Activated CD4-positive, alpha-beta T cell treated with anti-CD3 and anti-CD28 coated beads for 1 hour (primary cell): ENCODE measurements around the gene TMEM26.

ENCODE experiments used
- DNase-seq: peaks from one replicate; pipeline ENCODE4 v3.0.0-alpha.2; 2020

Gene TMEM26

GRCh38 chr10:61458031-61458430 is 4.8 kb upstream of the TMEM26 start:
- DNase-seq: no peak

- DNase-seq: no peak
Observed at GRCh38 chr10:61456095-61456789, 3.1 kb upstream of the TMEM26 start.

- no peak for DNase-seq
Observed at GRCh38 chr10:61455656-61456055, 2.5 kb upstream of the TMEM26 start.

- no peak for DNase-seq
Observed at GRCh38 chr10:61454541-61454940, 1.4 kb upstream of the TMEM26 start.

- DNase-seq: no peak
Observed at GRCh38 chr10:61452151-61452651, 980 bp downstream of the TMEM26 start.

- DNase-seq: no peak
Observed at GRCh38 chr10:61451357-61451756, 1.8 kb downstream of the TMEM26 start.

- no peak for DNase-seq
Observed at GRCh38 chr10:61448841-61449600, 4.2 kb downstream of the TMEM26 start.

GRCh38 chr10:61448091-61448490 is 5.1 kb downstream of the TMEM26 start:
- no peak for DNase-seq

GRCh38 chr10:61439058-61439609 is 14.0 kb downstream of the TMEM26 start:
- no peak for DNase-seq

GRCh38 chr10:61438141-61438988 is 14.8 kb downstream of the TMEM26 start:
- DNase-seq: no peak

GRCh38 chr10:61423178-61423577 is 30.0 kb downstream of the TMEM26 start:
- no peak for DNase-seq

- no peak for DNase-seq
Observed at GRCh38 chr10:61417661-61418060, 35.5 kb downstream of the TMEM26 start.

GRCh38 chr10:61415824-61416223 is 37.4 kb downstream of the TMEM26 start:
- no peak for DNase-seq

GRCh38 chr10:61411706-61412105 is 41.5 kb downstream of the TMEM26 start:
- DNase-seq: no peak

- DNase-seq: no peak
Observed at GRCh38 chr10:61410353-61411070, 42.7 kb downstream of the TMEM26 start.

GRCh38 chr10:61409157-61409556 is 44.0 kb downstream of the TMEM26 start:
- DNase-seq: no peak

GRCh38 chr10:61408105-61408504 is 45.1 kb downstream of the TMEM26 start:
- DNase-seq: no peak

- DNase-seq: no peak
Observed at GRCh38 chr10:61406736-61407135, 46.4 kb downstream of the TMEM26 start.

- no peak for DNase-seq
Observed at GRCh38 chr10:61406242-61406641, 46.9 kb downstream of the TMEM26 start.

- DNase-seq: no peak
Observed at GRCh38 chr10:61404751-61405150, 48.4 kb downstream of the TMEM26 start.

- DNase-seq: no peak
Observed at GRCh38 chr10:61400524-61400923, 52.7 kb downstream of the TMEM26 start.

GRCh38 chr10:61399406-61399805 is 53.8 kb downstream of the TMEM26 start:
- no peak for DNase-seq
